Measurements from ENCODE around the gene ARMC8. TPM values are rescaled to one million over a fixed set of nuclear protein-coding genes. Genes with fewer than 3 reads are reported as not detected.

Gene ARMC8
- total RNA-seq, 2 experiments from 2014 or later: 48.8 to 57.1 TPM

DNA sequence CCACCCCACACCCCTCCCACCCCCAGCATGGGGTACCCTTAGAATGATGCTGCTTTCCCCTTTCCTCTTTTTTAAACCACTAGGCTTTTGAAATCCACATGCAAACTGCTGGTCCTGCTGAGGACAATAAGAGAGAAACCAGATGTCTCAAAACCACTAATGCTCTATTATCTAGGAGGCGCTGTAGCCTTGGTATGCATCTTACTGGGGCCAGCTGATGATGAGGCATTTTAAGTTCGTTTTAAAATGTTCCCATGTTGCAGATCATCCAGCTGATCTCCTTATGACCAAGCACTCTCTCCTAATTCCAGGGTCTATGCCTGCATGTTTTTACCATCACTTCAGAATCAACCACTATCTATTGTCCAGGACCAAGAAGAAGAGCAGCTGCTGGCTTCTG is 141.2 kb downstream of the ARMC8 start:
- Histone ChIP-seq H3K9me3 (ENCODE audit: low read length) (no peaks in the 10 kb centered on the region), H3K4me1 (ENCODE audit: insufficient read depth, low read length, poor library complexity, severe bottlenecking) (peaks cover 18% of the 10 kb centered on the region), H3K4me2 (ENCODE audit: low read length) (peak overlapping the region; percentile 81), H3K36me3 (ENCODE audit: insufficient read depth, low read length) (no peaks in the 10 kb centered on the region), H3K9me2 (ENCODE audit: insufficient read depth, low read length) (no peaks in the 10 kb centered on the region), H3K4me3 (ENCODE audit: low read depth, low read length, poor library complexity, severe bottlenecking) (peak overlapping the region; percentile 69), H3K79me2 (ENCODE audit: insufficient read depth, low read depth, low read length) (no peaks in the 10 kb centered on the region), H3K27ac (ENCODE audit: low read depth, low read length, poor library complexity, severe bottlenecking) (no peak overlapping the region), H4K20me1 (ENCODE audit: insufficient read depth, low read length) (no peaks in the 10 kb centered on the region), H2AFZ (ENCODE audit: low read length) (peak overlapping the region; percentile 98; the same call in 1 of the 2 replicates)
- ChIA-PET POLR2A (interaction anchor here (0.6 to 1.4 kb wide), 2 partner anchors 8 to 583 kb away, joined by 3 to 4 read pairs; no protein-coding TSS in a partner anchor), CTCF (ENCODE audit: unreplicated experiment) (no interaction called here)
- peak; percentile 30 for DNase-seq (ENCODE audit: low spot score)
- no peak for TF ChIP-seq EZH2phosphoT487 (IDR thresholded peaks at IDR 0.05; ENCODE audit: borderline replicate concordance, low read depth, low read length)
- TF ChIP-seq, protein P1, sequence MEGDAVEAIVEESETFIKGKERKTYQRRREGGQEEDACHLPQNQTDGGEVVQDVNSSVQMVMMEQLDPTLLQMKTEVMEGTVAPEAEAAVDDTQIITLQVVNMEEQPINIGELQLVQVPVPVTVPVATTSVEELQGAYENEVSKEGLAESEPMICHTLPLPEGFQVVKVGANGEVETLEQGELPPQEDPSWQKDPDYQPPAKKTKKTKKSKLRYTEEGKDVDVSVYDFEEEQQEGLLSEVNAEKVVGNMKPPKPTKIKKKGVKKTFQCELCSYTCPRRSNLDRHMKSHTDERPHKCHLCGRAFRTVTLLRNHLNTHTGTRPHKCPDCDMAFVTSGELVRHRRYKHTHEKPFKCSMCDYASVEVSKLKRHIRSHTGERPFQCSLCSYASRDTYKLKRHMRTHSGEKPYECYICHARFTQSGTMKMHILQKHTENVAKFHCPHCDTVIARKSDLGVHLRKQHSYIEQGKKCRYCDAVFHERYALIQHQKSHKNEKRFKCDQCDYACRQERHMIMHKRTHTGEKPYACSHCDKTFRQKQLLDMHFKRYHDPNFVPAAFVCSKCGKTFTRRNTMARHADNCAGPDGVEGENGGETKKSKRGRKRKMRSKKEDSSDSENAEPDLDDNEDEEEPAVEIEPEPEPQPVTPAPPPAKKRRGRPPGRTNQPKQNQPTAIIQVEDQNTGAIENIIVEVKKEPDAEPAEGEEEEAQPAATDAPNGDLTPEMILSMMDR (conservative IDR thresholded peaks at IDR 0.05; ENCODE audit: low read length): peak; percentile 56
- no TSS peak for BruUV-seq (replicated peaks)
- intact Hi-C loops (cut with micrococcal nuclease; ENCODE audit: unreplicated experiment): loop anchor here (2.0 kb wide), 1 partner anchor 66 kb away; no protein-coding TSS in a partner anchor

DNA sequence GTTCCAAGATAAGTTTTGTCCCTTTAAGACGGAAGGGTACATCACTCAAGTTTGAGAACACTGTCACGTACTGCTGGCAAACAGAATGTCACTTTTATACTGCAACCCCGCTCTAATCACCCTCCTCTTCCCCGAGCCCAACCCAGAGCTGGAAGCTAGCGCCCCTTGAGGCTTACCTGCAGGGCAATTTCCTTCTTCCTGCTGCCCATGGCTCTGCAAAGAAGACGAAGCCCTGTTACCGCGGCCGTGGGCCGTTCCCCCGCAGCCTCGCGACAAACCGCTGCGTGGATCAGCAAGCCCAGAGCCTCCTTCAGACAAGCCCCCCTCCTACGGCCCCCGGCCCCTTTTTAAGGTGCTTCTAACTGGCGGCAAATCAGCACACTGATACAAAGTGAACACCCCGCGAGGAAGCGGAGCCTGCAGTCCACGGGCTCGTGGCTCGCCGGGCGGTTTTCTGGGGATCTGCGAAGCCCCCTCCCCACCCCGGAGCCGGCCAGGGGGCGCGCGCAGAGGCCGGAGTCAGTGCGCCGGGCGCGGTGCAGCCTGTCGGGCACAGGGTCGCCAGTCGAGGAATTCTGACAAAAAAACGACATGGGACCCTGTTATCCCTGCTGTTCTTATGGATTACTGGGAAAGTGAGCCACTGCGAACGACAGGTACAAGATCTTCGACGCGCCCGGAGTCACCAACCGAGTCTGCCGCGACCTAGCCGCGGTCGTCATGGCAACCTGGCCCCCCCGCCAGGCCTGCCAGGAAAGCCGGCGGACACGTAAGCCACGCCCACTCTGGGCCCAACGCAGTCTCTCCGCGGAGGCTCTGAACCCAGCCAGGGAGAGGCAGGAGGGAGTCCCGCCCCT is 142.3 kb downstream of the ARMC8 start, which contains the start of gene NME9:
TSS of gene NME9 (minus strand) at position 725 of the 857 bp plus-strand sequence. CDS start at position 209, 516 bp downstream.
- H2AFZ ChIP-seq (ENCODE audit: low read length): peak within 1 kb of the TSS; percentile 98
- TF ChIP-seq, protein P1 (conservative IDR thresholded peaks at IDR 0.05; ENCODE audit: low read length): peak; percentile 87
- TF ChIP-seq EZH2phosphoT487 (IDR thresholded peaks at IDR 0.05; ENCODE audit: borderline replicate concordance, low read depth, low read length): no peak
- H3K79me2 ChIP-seq (ENCODE audit: insufficient read depth, low read depth, low read length): no peaks in the 10 kb centered on the region
- peaks cover 18% of the 10 kb centered on the region for H3K4me1 ChIP-seq (ENCODE audit: insufficient read depth, low read length, poor library complexity, severe bottlenecking)
- H3K4me3 ChIP-seq (ENCODE audit: low read depth, low read length, poor library complexity, severe bottlenecking): peak within 1 kb of the TSS; percentile 69
- ChIA-PET CTCF (ENCODE audit: unreplicated experiment) (no interaction called here), POLR2A (interaction anchor here (0.6 to 1.4 kb wide), 2 partner anchors 9 to 137 kb away, joined by 4 read pairs; no protein-coding TSS in a partner anchor)
- peak; percentile 88 for DNase-seq (ENCODE audit: low spot score)
- H3K4me2 ChIP-seq (ENCODE audit: low read length): peak within 1 kb of the TSS; percentile 81
- no peaks in the 10 kb centered on the region for H3K9me3 ChIP-seq (ENCODE audit: low read length)
- no TSS peak for BruUV-seq (replicated peaks)
- intact Hi-C loops (cut with micrococcal nuclease; ENCODE audit: unreplicated experiment): loop anchor here (1.0 to 2.0 kb wide), 2 partner anchors 67 to 149 kb away; no protein-coding TSS in a partner anchor
- no peak within 1 kb of the TSS for H3K27ac ChIP-seq (ENCODE audit: low read depth, low read length, poor library complexity, severe bottlenecking)
- H3K9me2 ChIP-seq (ENCODE audit: insufficient read depth, low read length): no peaks in the 10 kb centered on the region
- H4K20me1 ChIP-seq (ENCODE audit: insufficient read depth, low read length): no peaks in the 10 kb centered on the region
- H3K36me3 ChIP-seq (ENCODE audit: insufficient read depth, low read length): no peaks in the 10 kb centered on the region

DNA sequence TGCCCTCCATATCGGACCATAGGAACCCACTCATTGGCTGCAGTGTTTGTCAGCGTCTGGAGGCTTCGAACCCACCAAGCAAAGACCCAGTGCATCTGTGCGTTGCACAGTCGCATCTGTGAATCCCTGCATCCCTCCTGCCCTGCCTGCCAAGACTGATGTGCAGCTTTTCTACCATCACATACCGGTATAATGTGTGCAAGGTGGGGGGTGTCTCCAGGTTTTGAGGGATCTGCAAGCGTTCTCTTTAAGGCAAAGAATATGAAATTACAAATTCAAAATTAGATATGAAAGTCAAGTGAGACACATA is 142.8 kb downstream of the ARMC8 start:
- Histone ChIP-seq H3K9me3 (ENCODE audit: low read length) (no peaks in the 10 kb centered on the region), H3K9me2 (ENCODE audit: insufficient read depth, low read length) (no peaks in the 10 kb centered on the region), H3K4me2 (ENCODE audit: low read length) (peak overlapping the region; percentile 81), H3K4me3 (ENCODE audit: low read depth, low read length, poor library complexity, severe bottlenecking) (peak overlapping the region; percentile 69), H4K20me1 (ENCODE audit: insufficient read depth, low read length) (no peaks in the 10 kb centered on the region), H2AFZ (ENCODE audit: low read length) (peak overlapping the region; percentile 98; the same call in 1 of the 2 replicates), H3K4me1 (ENCODE audit: insufficient read depth, low read length, poor library complexity, severe bottlenecking) (peaks cover 18% of the 10 kb centered on the region), H3K36me3 (ENCODE audit: insufficient read depth, low read length) (no peaks in the 10 kb centered on the region), H3K27ac (ENCODE audit: low read depth, low read length, poor library complexity, severe bottlenecking) (no peak overlapping the region), H3K79me2 (ENCODE audit: insufficient read depth, low read depth, low read length) (no peaks in the 10 kb centered on the region)
- ChIA-PET CTCF (ENCODE audit: unreplicated experiment) (no interaction called here), POLR2A (no interaction called here)
- no TSS peak for BruUV-seq (replicated peaks)
- TF ChIP-seq, protein P1 (conservative IDR thresholded peaks at IDR 0.05; ENCODE audit: low read length): no peak
- intact Hi-C loops (cut with micrococcal nuclease; ENCODE audit: unreplicated experiment): loop anchor here (1.0 to 5.0 kb wide), 4 partner anchors 67 to 587 kb away; no protein-coding TSS in a partner anchor
- no peak for DNase-seq (ENCODE audit: low spot score)
